ENCODE data around the gene DSCAML1. TPM values are rescaled to one million over a fixed set of nuclear protein-coding genes. Genes with fewer than 3 reads are reported as not detected.
A peak's percentile ranks its signal among the peaks of the same experiment; 100 is the strongest.

DSCAML1 gene, protein sequence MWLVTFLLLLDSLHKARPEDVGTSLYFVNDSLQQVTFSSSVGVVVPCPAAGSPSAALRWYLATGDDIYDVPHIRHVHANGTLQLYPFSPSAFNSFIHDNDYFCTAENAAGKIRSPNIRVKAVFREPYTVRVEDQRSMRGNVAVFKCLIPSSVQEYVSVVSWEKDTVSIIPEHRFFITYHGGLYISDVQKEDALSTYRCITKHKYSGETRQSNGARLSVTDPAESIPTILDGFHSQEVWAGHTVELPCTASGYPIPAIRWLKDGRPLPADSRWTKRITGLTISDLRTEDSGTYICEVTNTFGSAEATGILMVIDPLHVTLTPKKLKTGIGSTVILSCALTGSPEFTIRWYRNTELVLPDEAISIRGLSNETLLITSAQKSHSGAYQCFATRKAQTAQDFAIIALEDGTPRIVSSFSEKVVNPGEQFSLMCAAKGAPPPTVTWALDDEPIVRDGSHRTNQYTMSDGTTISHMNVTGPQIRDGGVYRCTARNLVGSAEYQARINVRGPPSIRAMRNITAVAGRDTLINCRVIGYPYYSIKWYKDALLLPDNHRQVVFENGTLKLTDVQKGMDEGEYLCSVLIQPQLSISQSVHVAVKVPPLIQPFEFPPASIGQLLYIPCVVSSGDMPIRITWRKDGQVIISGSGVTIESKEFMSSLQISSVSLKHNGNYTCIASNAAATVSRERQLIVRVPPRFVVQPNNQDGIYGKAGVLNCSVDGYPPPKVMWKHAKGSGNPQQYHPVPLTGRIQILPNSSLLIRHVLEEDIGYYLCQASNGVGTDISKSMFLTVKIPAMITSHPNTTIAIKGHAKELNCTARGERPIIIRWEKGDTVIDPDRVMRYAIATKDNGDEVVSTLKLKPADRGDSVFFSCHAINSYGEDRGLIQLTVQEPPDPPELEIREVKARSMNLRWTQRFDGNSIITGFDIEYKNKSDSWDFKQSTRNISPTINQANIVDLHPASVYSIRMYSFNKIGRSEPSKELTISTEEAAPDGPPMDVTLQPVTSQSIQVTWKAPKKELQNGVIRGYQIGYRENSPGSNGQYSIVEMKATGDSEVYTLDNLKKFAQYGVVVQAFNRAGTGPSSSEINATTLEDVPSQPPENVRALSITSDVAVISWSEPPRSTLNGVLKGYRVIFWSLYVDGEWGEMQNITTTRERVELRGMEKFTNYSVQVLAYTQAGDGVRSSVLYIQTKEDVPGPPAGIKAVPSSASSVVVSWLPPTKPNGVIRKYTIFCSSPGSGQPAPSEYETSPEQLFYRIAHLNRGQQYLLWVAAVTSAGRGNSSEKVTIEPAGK (N-terminal part only)
- total RNA-seq (under 1 TPM; 0.06 to 0.52 (median 0.10) TPM), polyA plus RNA-seq (under 1 TPM; 0.04 to 0.06 (median 0.04) TPM)
- long read RNA-seq, donor 1, result 0 reads
- long read RNA-seq, donor 2, result 0 reads

DNA sequence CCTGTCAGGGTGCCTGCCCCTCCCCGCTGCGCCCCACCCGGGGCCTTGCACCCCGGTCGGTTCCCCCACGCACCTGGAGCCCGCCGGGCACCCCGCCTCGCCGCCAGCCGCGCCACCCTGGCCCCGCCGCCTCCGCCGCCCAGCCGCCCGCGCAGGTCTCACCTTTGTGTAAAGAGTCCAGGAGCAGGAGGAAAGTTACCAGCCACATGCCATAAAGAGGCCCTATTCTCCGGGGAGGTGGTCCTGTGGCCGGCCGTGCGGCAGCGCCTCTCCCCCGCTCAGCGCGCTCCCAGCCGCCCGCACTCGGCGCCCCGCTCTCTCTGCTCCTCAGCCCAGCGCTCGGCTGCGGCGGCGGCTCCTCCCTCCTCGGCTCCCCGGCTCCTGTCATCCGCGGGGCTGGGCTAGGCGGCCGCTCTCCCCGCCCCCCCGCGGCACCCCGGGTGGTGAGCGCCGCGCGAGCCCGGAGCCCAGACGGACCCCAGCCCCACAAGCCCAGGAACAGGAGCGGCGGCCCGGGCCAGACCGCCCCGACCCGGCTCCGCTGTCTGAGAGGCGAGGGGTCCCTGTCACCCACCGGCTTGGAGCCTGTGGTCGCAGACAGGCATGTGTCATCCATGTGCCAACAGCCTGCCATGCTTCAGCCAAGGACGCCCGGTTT is at the start of gene DSCAML1:
TSS of gene DSCAML1 (minus strand) at position 345 of the 658 bp plus-strand sequence. CDS start at position 208, 137 bp downstream.
- no peak for DNase-seq
- H3K4me1 ChIP-seq, result peaks cover 6% of the 10 kb centered on the region
- peak in 2 of 4 donors; percentile 30 to 58 for ATAC-seq
- no peaks in the 10 kb centered on the region for H3K36me3 ChIP-seq (ENCODE audit: insufficient read depth in 1 of 2, low read depth in 1 of 2)
- H3K27me3 ChIP-seq (ENCODE audit: insufficient read depth in 3 of 3, low read length in 2 of 3), result peaks cover 0 to 67% (median 20%) of the 10 kb centered on the region in 3 donors
- TF ChIP-seq, protein P1, sequence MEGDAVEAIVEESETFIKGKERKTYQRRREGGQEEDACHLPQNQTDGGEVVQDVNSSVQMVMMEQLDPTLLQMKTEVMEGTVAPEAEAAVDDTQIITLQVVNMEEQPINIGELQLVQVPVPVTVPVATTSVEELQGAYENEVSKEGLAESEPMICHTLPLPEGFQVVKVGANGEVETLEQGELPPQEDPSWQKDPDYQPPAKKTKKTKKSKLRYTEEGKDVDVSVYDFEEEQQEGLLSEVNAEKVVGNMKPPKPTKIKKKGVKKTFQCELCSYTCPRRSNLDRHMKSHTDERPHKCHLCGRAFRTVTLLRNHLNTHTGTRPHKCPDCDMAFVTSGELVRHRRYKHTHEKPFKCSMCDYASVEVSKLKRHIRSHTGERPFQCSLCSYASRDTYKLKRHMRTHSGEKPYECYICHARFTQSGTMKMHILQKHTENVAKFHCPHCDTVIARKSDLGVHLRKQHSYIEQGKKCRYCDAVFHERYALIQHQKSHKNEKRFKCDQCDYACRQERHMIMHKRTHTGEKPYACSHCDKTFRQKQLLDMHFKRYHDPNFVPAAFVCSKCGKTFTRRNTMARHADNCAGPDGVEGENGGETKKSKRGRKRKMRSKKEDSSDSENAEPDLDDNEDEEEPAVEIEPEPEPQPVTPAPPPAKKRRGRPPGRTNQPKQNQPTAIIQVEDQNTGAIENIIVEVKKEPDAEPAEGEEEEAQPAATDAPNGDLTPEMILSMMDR (IDR thresholded peaks at IDR 0.05), result no peak
- no peaks in the 10 kb centered on the region for H3K9me3 ChIP-seq
- WGBS, 3 donors, result 3 to 6% (median 4%) methylated on average over 34 to 66 of the region's 66 CpGs
- H3K4me3 ChIP-seq, result peak within 1 kb of the TSS; percentile 50
- no peak within 1 kb of the TSS for H3K27ac ChIP-seq
- intact Hi-C loops (cut with DNase I), result no loop called here

GRCh38 chr11:117843666-117844484 is 46.9 kb upstream of the DSCAML1 start:
- DNase-seq (peak; percentile 77 to 87), ATAC-seq (peak; percentile 82 to 92 (median 83))
- Histone ChIP-seq H3K27ac (no peak overlapping the region), H3K27me3 (ENCODE audit: insufficient read depth in 3 of 3, low read length in 2 of 3) (no peaks in the 10 kb centered on the region), H3K4me3 (no peak overlapping the region), H3K36me3 (ENCODE audit: insufficient read depth in 1 of 2, low read depth in 1 of 2) (no peaks in the 10 kb centered on the region), H3K9me3 (no peaks in the 10 kb centered on the region), H3K4me1 (no peaks in the 10 kb centered on the region)
- 25 to 27% (median 25%) methylated on average over 9 of the region's 9 CpGs for WGBS, 3 donors
- intact Hi-C loops (cut with DNase I), result loop anchor here (1.0 to 5.0 kb wide), 4 partner anchors 61 to 208 kb away; no protein-coding TSS in a partner anchor
- TF ChIP-seq, protein P1 (IDR thresholded peaks at IDR 0.05), result peak; percentile 99

DNA sequence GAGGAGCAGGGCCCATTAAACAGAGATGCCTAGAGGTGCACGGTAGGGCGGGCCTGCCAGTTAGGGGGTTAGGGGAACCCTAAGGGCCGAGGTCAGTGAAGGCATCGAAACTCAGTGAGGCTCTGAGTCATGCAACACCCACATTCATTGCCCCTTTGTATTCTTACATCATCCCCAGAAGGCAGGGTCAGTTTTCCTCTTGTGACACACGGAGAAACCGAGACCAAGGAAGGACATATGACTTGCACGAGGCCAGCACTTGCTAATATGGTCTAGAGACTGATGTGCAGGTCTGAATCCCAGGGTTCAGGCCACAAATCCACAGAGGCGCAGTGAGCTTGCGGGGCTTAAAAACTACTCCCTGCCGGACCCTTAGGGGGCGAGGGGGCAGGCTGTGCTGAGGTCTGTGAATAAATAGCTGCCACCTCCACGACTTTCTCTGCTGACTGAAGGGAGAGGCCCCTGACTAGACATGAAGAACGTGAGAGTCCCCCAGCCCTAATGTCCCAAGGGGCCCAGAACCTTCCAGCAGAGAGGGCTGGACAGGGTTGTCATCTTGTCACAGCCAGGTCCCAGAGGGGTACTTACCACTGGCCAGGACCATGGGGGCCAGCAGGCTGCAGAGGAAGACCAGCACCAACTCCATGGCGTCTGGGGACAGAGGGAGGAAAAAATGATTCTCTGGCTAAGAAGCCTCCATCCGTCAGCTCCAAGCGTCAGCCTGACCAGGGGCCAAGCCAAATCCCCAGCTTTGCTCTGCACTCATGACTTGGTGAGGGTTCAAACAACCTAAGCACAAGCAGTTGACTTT is 45.3 kb upstream of the DSCAML1 start:
- intact Hi-C loops (cut with DNase I), result loop anchor here (5.0 kb wide), 1 partner anchor 210 kb away; no protein-coding TSS in a partner anchor
- TF ChIP-seq, protein P1 (IDR thresholded peaks at IDR 0.05), result no peak
- Histone ChIP-seq H3K9me3 (no peaks in the 10 kb centered on the region), H3K27ac (no peak overlapping the region), H3K27me3 (ENCODE audit: insufficient read depth in 3 of 3, low read length in 2 of 3) (no peaks in the 10 kb centered on the region), H3K36me3 (ENCODE audit: insufficient read depth in 1 of 2, low read depth in 1 of 2) (no peaks in the 10 kb centered on the region), H3K4me3 (no peak overlapping the region), H3K4me1 (no peaks in the 10 kb centered on the region)
- 80 to 84% (median 84%) methylated on average over 16 of the region's 16 CpGs for WGBS, 3 donors
- ATAC-seq, result peak in 3 of 4 donors; percentile 31 to 43 (median 32)
- DNase-seq, result no peak

Data from psoas muscle (tissue), 8 donors.